HPDE6-E6E7 (cell line): ENCODE data around the gene ANKLE1.
A peak's percentile ranks its signal among the peaks of the same experiment; 100 is the strongest.

Source experiments
- DNase-seq: peaks from one replicate; pipeline ENCODE4 v3.0.0; 2011; ENCODE audit warnings: missing footprints; ENCODE audit errors: extremely low spot score

The ANKLE1 gene

DNA sequence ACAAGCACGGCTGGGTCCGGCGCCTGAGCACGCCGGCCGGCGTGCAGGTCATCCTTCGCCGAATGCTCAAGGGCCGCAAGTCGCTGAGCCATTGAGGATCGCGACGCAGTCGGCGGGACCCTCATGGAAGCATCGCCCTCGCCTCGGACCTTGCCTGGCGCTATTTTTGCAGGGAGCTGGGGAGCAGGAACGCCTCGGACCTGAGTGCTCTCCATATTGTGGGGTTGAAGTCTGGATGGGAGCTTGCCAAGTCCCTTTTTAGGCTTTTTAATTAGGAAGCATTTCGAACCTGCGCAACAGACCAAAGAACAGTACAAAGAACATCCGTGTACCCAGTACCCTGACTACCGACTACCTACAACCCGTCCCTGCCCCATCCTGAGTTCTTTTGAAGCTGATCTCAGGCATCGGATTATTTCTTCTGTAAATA is 24.6 kb downstream of the ANKLE1 start:
- DNase-seq: no peak

DNA sequence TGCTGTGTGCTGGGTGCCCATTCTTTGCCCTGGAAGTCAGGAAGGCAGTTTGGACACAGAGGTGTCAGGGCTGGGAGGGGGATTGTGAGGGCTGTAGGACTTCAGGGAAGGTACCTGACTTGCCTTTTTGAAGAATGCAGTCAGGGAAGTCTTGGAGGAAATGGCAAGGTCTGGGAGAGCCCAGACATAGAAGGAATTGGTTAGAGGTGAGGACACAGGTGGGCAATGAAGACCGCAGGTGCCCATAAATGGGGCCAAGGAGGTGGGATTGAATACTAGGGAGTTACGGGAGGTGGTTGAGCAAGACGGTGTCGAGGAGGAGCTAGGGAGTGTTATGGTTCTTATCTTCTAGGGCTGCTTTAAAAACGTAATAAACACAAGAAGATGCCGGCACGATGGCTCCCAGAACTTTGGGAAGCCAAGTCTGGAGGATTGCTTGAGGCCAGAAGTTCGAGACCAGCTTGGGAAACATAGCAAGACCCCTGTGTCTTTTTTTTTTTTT is 26.2 kb downstream of the ANKLE1 start:
- no peak for DNase-seq

DNA sequence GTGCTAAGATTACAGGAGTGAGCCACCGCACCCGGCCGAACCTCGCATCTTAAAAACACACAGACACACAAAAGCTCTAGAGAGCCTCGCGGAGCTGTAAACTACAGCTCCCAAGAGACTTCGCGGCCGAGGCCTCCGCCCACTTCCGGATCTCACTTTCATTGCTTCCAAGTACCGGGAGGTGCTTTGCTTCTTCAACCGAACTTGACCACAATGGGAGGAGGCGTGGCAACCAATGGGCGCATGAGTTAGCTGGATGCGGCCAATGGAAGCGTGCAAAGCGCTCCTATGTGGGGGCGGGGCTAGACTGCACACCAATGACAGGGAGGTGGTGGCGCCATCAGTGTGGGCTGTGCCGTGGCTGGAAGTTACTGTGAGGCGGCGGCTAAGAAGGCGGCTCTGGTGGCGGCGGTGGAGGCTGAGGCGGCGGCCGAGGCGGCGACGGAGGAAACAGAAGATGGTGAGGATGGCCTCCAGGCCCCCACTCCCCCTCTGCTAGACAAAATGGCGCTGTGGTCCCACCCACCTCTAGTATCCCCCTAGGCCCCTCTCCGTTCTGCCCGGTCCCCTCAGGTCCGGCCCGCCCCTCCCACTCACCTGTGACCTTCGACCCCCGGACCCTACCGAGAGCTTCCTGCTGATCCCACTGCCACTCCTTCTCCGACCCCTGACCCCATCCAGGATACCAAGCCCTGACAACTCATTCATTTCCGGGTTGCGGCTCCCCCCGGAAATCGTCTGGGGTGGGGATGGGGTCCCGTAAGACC is 27.7 kb downstream of the ANKLE1 start, which contains the start of gene DDA1:
DDA1 (plus strand) TSS at position 366 of the 767 bp plus-strand sequence; CDS start at position 458, 92 bp downstream.
- peak; percentile 99 for DNase-seq

DNA sequence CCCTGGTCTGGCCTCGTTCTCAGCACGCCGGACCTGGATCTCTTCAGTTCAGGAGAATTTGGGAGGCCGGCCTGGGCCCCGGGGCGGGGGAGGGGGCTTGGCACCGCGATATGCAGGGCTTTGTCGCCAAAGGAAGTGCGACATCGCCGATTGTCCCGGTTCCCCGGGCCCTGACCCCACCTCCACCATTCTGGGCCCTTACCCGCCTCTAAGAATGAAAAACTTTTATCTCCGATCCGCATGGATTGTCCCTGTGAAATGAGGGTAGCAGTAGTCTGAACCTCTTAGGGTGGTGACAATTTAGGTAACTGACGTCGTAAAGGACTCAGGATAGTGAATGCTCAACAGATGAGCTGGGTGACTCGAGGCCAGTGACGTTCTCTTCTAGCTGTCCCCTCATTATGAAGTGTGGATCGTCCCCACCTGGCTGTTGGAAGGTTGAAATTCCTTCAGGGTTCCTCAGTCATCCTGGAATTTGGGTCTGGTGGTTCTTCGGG is 28.3 kb downstream of the ANKLE1 start:
- DNase-seq: no peak

DNA sequence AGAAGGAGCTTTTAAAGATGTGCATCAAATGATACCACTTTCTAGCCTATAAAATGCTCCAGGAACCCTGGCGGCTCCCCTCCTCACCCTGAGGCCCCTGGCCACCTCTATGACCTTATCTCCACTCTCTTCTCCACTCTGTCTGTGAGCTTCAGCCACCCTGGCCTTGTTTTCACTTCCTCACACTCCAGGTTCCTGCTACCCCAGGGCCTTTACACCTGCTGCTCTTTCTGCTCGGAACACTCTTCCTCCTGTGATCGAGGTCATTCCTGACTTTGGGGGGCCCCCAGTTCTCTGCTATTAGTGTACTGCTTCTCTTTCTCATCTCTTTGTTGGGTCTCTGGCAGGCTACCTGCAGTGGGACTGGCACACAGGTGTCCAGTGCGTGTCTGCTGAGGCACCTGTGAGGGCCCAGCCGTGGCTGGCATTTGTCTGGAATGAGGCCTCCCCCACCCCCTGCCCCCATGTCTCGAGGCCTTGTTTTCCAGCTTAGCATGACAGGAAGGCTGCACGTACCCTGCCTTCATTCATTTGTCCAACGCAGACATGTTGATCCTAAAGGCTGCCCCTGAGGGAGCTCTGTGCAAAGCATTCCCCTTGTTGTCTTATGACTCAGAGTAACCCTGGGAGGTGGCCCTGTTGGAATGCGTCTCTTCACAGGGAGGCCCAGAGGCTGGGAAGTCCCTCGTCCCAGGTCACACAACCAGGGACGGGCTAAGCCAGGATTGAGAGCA is 29.9 kb downstream of the ANKLE1 start:
- DNase-seq: no peak

DNA sequence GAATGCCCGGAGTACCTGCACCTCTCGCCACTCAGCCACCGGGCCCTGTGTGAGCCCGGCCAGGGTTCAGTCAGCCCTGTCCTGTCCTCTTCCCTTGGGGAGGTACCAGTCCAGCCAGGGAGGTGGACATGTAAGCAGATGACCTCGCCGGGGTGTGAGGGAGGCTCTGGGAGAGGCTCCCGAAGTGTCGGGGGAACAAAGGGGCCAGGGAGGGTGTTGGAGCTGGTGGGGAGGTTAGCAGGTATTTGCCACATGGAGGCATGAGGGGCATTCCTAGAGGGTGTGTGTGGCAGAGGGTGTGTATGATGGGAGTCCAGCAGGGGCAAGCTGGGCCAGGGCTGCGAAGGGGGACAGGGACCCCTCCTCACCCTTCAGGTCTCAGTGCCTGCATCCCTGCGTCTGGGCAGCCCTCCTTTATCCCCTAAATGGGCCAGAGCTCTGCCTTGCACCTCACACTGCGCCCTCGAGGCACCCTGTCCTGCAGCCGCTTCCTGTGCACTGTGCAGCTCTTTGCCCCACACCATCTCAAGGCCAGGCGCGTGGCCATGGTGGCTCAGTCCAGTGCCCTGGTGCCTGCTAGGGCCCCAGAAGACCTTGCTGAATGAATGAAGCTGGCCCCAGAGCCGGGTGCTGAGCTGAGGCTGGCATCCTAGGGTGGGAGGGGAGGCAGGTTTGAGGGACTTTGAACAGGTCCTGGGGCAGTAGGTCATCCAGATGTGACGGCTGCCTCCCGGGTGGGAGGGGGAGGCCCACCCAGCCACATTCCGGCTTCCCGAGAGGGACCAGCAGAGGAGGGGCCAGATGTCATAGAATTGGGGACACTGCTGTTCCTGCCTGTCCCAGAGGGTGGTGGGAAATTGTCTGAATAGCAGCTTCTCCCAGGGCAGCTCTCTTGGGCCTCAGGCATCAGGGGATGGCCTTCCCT is 30.8 kb downstream of the ANKLE1 start:
- DNase-seq: no peak

DNA sequence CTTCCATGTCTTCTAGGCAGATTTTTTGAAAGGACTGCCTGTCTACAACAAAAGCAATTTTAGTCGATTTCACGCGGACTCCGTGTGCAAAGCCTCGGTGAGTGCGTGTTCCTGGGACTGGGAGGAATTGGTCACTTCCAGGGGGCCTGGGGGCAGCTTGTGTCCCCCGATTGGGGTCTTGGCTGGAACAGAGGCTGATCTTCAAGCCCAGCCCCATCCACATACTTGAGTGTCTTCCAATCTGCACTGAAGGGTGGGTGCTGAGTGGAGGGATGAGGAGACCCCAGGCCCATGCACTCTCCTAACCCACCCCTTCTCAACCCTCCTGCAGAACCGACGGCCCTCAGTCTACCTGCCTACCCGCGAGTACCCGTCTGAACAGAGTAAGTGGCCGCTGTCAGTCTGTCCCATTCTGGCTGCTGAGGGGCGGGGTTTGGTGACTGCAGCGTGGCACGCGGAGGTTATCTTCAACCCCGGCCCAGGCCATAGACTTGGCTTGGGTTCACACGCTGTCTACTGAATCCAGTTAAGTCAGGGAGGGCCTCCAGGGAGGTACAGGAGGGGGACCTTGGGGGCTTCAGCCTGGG is 32.4 kb downstream of the ANKLE1 start:
- no peak for DNase-seq

DNA sequence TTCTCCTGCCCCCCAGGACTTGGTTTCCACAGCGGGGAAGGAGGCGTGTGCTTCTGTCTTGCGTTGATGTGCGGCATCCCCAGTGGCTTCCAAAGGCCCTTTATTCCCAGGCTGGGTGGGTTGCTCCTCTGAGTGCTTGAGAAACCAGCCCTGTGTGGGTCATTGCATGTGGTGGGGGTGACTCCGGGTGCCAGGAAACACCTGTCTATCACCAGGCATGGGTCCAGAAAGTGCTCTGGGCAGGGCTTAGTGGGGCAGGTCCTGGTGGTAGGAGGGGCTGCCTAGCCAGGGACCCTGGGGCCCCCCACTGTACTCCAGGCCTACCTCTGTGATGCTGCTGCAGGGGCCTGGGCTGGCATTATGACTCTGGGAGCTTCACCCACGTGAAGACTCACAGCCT is 37.3 kb downstream of the ANKLE1 start:
- DNase-seq: no peak

DNA sequence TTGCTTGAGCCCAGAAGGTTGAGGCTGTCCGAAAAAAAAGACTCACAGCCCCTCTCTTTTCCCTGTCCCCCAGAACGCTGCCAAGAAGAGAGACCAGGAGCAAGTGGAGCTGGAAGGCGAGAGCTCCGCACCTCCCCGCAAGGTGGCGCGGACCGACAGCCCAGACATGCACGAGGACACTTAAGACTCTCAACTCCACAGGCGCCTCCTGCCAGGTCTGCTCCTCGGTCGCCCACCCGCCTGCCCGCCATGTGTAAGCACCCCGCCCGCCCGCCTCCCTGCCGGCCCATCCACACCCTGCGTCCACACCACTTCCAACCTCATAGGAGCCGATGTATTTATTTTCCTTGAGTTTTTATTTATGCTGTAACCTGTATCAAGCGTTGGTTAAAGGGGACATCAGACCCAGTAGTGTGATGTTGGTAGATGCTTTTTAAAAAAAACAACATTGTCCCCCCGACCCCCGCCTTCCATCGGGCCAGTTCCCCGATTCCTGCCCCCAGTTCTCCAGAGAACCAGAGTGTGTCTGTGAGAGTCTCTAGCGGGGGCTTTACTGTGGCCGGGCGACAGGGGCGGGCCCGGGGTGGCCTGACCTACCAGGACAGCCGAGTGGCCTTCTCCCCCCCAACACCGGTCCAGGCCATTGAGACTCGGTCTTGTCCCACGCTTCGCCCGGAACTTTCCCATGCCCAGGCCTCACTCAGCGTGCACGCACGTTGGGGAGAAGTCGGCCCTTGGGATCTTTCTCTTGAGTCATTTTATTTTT is 38.0 kb downstream of the ANKLE1 start:
- no peak for DNase-seq

DNA sequence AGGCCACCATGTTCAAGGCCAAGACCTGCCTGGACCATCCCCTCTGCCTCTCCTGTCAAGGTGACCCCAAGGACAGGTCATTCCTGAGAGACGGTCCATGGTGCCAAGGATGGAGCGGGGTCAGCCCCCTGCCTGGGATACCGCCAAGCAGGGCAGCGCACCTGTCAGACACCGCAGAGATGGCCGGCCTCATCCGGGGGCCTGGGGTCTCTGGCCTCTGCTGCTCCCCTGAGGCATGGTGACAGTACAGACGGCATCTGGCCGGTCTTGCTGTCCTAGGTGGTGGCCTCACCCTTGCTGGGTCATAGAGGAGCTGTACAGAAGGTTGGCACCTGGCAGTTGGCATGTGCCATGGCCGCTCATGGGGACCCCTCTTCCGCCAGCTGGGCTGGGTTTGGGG is 38.7 kb downstream of the ANKLE1 start:
- no peak for DNase-seq

DNA sequence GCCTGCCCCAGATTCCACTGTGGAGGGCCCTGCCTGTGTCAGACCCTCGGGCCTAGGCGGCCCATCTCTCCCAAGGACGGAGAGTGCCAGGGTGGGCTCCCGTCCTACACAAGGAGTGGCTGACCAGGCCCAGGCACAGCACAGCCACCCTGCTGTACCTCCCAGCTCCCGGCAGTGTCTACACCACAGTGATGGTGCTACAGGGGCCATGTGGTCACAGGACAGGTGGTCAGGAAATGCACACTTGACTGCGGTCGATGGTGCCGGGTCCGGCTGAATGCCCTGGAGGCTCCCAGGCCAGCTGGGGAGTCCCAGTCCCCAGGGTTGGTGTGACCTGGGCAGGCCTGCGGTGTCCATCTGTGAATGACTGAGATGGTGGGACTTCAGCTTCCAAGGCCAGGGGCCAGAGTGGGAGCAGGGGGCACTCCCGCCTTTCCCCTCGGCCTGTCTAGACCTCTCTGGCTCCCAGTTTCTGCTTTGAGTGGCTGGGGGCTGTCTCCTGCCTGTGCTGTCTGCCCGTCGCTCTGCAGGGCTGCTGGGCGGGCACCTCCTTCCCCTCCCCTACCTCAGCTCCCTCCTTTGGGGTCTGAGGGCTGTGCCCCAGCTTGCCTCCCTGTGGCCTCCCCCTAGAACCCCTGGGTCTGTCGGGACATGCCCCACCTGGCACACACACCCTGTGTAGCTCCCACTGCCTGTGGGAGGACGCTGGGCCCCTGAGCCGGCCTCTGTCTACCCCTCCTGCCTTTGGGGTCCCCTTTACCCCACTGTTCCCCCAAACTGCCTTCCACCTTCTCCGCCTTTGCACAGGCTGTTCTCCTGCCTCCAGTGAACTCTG is 40.2 kb downstream of the ANKLE1 start:
- no peak for DNase-seq

DNA sequence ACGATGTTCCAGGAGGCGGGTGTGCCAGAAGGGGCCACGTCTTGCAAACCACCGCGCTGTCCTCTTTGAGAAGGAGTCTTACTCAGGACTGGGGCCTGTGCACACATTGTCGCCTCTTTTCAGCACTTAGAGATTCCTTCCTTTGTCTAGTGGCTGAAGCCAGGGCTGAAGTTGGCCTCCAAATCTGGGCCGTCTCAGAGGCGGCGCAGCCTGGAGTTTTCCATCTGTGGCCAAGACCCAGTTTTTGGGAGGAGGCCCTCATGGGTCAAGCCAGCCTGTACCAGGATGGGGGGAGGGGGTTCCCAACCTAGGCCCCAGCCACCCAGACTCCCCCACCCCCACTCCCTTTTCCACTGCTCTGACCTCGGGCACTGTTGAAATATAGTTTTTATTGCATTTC is 41.2 kb downstream of the ANKLE1 start:
- no peak for DNase-seq

DNA sequence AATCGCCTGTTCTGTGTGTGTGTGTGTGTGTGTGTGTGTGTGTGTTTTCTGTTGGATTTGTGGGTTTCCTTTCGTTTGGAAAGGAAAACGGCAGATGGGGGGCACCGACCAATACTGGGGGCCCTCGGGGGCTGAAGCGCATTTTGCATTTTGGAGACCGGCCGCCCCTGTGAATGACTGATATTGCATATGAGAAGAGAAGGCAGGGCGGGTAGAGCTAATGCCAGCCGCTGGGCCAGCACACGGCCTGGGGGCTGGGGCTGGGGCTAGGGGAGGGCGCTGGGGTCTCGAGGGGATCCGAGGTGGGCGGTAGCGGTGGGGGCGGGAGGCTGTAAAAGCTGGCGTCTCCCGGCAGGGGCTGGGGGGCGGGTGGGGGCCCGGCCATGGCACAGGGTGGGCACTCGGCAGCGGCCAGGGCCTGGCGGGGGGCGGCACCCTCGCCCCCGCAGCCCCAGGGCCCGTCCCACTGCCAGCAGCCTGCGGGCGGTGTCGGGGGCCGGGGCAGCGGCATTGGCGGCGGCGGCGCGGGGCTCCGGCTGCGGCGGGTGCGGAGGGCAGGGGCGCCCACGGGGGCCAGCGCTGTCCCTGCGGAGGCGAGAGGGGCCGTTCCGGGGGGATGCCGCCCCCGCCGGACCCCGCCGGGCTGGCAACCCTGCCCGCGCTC is 41.7 kb downstream of the ANKLE1 start:
- no peak for DNase-seq

DNA sequence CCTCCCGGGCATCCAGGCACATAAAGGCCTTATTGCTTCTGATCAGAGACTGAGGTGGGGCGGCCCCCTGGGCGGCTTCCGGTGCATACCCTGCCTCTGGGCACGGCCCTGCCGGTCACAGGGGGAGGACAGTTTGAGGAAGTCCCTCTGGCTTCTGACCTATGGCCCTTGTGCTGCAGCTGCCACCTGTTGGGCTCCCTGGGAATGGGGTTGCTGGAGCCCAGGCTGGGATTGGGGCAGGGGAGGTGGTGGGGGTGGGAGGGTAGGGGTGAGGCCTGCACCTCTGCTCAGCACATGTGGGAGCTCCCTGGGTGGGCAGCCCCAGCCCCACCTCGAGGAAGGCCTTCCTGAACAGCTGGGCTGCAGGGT is 42.2 kb downstream of the ANKLE1 start:
- no peak for DNase-seq

DNA sequence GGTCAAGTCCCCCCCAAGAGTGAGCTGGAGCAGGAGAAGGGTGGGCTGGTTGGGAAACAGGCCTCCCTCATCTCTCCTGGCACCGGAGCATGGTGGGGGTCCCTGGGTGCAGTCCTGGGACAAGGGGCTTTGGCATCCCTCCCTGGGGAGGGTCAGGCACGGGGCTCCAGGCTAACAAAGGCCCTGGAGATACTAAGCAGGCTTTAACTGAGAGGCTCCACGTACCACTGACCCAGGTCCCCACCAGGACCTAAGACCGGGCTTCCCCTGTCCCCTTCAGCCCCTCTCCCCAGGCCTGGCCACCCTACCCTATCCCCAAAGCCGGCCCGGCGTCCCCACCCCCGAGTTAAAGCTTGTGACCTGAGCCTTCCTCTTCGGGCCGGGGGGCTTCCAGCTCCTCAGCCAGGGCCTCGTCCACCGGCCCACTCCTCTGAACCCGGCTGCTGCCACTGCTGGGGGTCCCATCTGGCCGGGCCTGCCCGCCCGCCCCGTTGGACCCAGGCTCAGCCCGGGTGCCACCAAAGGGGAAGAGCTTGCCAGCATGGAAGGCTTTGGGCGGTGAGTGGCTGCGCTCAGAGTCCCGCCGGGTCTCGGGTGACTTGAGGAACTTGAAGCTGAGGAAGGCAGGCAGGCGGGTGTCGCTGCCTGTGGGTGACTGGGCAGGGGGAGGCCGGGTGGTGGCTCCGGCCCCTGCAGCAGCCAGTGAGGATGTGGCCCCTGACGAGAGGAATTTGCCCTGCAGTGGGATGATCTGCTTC is 42.8 kb downstream of the ANKLE1 start:
- no peak for DNase-seq

DNA sequence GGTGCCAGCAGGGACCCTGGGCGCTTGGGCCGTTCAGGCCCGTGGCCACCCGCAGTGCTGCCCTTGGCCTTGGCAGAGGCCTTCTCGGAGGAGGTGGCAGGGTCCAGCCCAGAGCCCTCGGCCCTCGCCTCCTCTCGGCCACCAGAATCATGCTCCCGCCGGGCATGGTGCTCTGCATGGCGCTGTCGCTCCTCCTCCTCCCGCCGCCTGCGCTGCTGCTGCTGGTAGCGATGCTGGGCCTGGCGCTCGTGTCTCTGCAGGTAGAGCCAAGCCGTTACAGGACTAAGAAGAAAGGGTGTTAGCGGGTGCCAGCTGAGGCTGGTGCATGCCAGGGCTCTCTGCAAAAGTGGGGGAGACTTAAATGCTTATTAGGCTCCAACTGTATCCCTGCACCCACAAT is 43.4 kb downstream of the ANKLE1 start:
- DNase-seq: no peak

DNA sequence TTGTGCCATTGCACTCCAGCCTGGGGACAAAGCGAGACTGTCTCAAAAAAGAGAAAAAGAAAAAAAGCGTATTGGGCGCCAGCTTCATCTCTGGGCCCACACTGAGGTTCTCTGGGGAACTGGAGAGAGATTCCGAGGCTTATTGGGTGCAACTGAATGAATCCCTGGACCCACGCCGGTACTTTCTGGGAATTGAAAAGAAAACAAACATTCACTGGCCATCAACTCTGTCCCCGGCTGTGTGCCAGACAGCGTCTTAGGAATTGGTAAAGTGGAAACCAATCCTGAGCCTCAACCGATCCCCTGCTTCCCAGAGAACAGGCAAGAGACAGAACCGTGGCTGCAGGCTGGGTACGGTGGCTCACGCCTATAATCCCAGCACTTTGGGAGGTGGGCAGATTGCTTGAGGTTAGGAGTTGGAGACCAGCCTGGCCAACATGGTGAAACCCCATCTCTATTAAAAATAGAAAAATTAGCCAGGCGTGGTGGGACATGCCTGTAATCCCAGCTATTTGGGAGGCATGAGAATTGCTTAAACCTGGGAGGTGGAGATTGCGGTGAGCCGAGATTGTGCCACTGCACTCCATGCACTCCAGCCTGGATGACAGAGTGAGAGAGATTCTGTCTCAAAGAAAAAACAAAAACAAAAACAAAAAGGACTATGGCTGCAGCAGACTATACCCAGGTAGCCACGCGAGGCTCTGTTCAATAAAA is 44.3 kb downstream of the ANKLE1 start:
- DNase-seq: no peak

DNA sequence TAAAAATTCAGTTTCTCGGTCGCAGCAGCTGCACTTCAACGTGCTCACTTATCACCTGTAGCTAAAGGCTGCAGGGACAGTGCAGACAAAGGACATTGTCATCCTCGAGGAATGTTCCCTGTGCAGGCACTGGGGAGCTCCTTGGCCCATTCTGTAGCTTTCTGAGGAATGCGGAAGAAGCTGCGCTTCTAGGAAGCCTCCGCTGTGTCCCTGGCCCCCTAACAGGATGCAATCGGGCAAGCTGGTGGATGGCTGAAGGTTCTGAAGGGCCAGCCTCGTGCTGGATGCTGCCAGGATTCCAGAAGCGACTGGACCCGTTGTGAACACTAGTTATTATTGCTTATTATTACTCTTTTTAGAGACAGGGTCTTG is 44.9 kb downstream of the ANKLE1 start:
- no peak for DNase-seq
